NB4 (cell line): ENCODE results near the gene STX19.

ENCODE experiments used
- DNase-seq: peaks from one replicate; pipeline ENCODE4 v3.0.0; 2010; ENCODE audit warnings: low read depth
- H3K4me3 ChIP-seq: one replicate; pipeline ENCODE4 v1.5.1; 2011; ENCODE audit warnings: mild to moderate bottlenecking, low read depth, low read length, moderate library complexity
- CTCF ChIP-seq: IDR thresholded peaks from one replicate; pipeline ENCODE4 v1.5.1; 2012; ENCODE audit warnings: low read depth, low read length
- MAX ChIP-seq: IDR thresholded peaks from 2 replicates; pipeline ENCODE4 v1.6.1; 2011; ENCODE audit warnings: low read depth, low read length
- MYC ChIP-seq: IDR thresholded peaks from 2 replicates; pipeline ENCODE4 v1.6.1; 2011; ENCODE audit warnings: low read depth, low read length
- POLR2A ChIP-seq: IDR thresholded peaks from 2 replicates; pipeline ENCODE4 v1.6.1; 2011; ENCODE audit warnings: mild to moderate bottlenecking; ENCODE audit not compliant: insufficient read length; ENCODE audit errors: extremely low read depth

Gene STX19

GRCh38 chr3:94043285-94043684 lies 14.9 kb upstream of the STX19 start:
- no peak for TF ChIP-seq MYC
- no peak for TF ChIP-seq MAX
- TF ChIP-seq CTCF: no peak
- no peak for TF ChIP-seq POLR2A
- DNase-seq: no peak
- H3K4me3 ChIP-seq: no peak overlapping the region

GRCh38 chr3:94036909-94037507 lies 8.6 kb upstream of the STX19 start:
- H3K4me3 ChIP-seq: no peak overlapping the region
- DNase-seq: peak; percentile 22
- peak; percentile 51 for TF ChIP-seq CTCF
- TF ChIP-seq MAX: no peak

- DNase-seq: no peak
- no peak overlapping the region for H3K4me3 ChIP-seq
- TF ChIP-seq MAX: no peak
- TF ChIP-seq POLR2A: no peak
- TF ChIP-seq CTCF: no peak
- no peak for TF ChIP-seq MYC
These were observed 1.8 kb downstream of the STX19 start for GRCh38 chr3:94026623-94027022.

- no peak for TF ChIP-seq MAX
- no peak for TF ChIP-seq MYC
- no peak for TF ChIP-seq CTCF
- TF ChIP-seq POLR2A: no peak
- DNase-seq: no peak
These were observed 4.0 kb downstream of the STX19 start for GRCh38 chr3:94024385-94024784.

GRCh38 chr3:94020293-94020692 lies 8.1 kb downstream of the STX19 start:
- no peak for TF ChIP-seq MAX
- TF ChIP-seq POLR2A: no peak
- TF ChIP-seq CTCF: no peak
- no peak for TF ChIP-seq MYC
- no peak for DNase-seq
- no peak overlapping the region for H3K4me3 ChIP-seq

More at GRCh38 chr3:94024385-94024784, 4.0 kb downstream of the STX19 start:
- H3K4me3 ChIP-seq: no peak overlapping the region

- TF ChIP-seq MAX (no peak), CTCF (no peak), MYC (no peak), POLR2A (no peak)
- DNase-seq: no peak
- H3K4me3 ChIP-seq: no peak overlapping the region
These were observed 8.7 kb downstream of the STX19 start for GRCh38 chr3:94019659-94020058.
